LNCAP (cell line): ENCODE data around the gene TTI1.
A peak's percentile ranks its signal among the peaks of the same experiment; 100 is the strongest.

Source experiments
- TF ChIP-seq, protein P1 (sequence below): fragments of 450-650 bp; IDR thresholded peaks from 2 replicates; pipeline ENCODE4 v1.5.1; 2017; ENCODE audit warnings: mild to moderate bottlenecking

Gene TTI1

DNA sequence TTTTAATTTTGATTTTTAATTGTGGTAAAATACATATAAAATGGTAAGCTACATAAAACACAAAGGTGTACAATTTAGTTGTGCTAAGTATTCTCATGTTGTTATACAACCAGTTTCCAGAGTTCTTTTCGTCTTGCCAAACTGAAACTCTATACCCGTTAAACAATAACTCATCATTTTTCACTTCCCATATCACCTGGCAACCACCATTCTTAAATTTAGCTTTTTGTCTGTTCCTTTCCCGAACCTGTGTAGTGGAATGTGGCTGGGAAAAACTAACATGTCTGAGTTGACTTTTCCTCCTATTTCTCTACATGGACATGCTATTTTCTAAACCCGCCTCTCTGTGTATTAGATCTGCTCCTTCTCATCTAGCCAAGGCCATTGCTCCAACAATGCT, 27.9 kb upstream of the TTI1 start:
- TF ChIP-seq, protein P1, sequence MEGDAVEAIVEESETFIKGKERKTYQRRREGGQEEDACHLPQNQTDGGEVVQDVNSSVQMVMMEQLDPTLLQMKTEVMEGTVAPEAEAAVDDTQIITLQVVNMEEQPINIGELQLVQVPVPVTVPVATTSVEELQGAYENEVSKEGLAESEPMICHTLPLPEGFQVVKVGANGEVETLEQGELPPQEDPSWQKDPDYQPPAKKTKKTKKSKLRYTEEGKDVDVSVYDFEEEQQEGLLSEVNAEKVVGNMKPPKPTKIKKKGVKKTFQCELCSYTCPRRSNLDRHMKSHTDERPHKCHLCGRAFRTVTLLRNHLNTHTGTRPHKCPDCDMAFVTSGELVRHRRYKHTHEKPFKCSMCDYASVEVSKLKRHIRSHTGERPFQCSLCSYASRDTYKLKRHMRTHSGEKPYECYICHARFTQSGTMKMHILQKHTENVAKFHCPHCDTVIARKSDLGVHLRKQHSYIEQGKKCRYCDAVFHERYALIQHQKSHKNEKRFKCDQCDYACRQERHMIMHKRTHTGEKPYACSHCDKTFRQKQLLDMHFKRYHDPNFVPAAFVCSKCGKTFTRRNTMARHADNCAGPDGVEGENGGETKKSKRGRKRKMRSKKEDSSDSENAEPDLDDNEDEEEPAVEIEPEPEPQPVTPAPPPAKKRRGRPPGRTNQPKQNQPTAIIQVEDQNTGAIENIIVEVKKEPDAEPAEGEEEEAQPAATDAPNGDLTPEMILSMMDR, result no peak

- TF ChIP-seq, protein P1, result no peak
Observed at GRCh38 chr20:38060536-38060935, 27.3 kb upstream of the TTI1 start.

- TF ChIP-seq, protein P1, result no peak
Observed at GRCh38 chr20:38059832-38060231, 26.6 kb upstream of the TTI1 start.

DNA sequence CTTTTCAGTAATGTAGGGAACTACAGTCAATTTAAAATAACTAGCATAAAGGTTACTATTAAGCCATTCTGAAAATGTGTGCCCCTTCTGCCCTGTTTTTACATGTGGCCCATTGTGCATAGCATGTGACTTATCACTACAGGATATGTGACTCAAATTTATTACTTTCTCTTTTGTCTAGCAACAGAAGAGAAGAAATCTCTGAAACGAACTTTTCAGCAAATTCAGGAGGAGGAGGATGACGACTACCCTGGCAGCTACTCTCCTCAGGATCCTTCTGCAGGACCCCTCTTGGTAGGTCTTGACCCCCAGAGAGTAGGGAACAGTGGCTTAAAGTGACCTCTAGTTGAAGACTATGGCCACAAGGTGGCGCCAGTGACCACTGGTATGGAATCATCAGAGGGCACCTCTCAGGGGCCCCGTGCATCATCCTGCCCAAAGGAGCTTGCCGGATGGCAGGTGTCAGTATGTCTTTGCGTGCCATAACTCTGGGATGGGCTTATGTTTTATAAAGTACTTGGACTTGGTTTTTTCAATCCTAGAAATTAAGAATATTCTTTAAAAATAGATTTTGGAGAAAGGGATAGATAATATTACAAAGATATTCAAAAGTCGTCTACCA, 24.2 kb upstream of the TTI1 start:
- TF ChIP-seq, protein P1, result peak; percentile 86

DNA sequence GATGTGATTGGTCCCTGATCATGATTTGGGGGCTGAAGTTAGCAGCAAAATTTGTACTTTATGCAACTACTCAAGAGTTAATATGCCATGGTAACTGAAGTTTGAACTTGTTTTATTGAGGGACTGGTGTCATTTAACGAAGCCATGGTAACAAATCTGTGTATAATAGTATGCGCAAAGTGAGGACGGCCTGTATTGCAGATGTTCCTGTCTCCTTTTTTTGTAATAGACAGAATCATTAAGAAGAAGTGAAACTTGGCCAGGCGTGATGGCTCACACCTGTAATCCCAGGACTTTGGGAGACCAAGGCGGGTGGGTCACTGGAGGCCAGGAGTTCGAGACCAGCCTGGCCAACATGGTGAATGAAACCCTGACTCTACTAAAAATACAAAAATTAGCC, 22.6 kb upstream of the TTI1 start:
- TF ChIP-seq, protein P1, result no peak

GRCh38 chr20:38055294-38055693, 22.0 kb upstream of the TTI1 start:
- TF ChIP-seq, protein P1, result no peak

DNA sequence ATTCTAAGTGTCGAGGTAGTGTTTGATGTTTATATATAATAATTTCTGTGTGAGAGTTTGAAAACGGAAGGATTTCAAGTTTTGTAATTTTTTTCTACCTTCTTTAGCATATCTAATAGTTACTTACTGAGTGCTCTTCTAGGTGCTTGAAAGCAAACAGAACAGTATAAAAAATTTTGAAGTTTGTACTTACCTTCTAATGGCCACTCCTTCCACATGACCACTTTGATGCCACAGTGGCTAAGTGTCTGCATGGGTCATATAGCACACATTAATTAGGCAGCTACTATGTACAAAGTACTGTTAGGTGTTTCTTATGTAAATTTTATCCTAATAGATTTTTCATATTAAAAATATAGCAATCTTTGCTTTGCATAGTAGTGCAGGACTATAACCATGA, 21.4 kb upstream of the TTI1 start:
- TF ChIP-seq, protein P1, result no peak

GRCh38 chr20:38052870-38053269, 19.6 kb upstream of the TTI1 start:
- TF ChIP-seq, protein P1, result no peak
